Medulla oblongata (tissue), 1 donor: Measurements from ENCODE around the gene SCIN.
"Not testable (repeated sequence)": the region's sequence is repeated elsewhere in the genome, so short reads cannot be mapped to it uniquely, and the experiment has no call there.

Source experiments
- DNase-seq: peaks from one replicate; pipeline ENCODE4 v3.0.0-alpha.2; 2015; ENCODE audit errors: extremely low spot score

SCIN gene

DNA sequence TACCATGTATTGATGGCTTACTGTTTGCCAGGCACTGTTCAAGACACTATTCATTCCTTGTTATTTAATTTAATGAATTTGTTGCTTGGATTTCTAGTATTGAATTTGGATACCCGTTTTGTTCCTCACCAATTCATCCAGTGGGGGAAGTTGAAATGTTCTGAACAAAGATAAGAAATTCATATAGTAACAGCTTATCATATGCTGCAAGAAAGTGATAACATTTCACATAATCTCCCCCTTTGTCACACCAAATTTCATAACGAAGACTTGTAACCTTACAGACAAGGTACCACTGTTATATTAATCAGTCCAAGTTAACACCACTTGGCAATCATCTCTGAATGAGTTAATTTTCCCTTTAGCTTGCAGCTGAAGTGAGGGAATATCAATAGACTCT, 42.1 kb downstream of the SCIN start:
- DNase-seq, result no peak

DNA sequence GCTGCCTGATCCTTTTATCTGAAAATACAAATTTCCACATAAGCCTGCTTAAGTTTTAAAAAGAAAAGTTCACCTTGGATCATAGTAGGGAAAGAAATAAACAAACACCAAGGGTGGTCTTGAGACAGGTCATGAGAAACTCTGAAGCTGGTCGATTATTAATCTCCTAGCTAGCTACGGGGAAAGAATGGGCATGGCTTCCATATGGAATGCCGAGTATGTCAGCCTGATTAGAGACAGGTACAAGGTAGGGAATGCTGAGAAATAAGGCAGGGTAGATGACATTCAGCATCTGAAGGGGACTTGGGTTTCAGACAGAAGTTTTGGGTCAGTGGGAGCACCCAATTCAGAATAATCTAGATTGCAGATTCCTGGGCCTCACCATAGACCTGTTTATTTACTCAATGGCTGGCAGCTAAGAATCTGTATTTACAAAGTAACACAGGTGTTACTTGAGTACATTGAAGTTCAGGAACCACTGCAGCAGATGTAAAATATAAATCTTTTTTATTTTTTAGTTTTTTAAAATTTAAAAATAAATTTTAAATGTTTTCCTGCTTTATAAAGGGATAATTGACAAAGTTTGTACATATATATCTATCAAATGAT, 49.0 kb downstream of the SCIN start:
- no peak for DNase-seq

DNA sequence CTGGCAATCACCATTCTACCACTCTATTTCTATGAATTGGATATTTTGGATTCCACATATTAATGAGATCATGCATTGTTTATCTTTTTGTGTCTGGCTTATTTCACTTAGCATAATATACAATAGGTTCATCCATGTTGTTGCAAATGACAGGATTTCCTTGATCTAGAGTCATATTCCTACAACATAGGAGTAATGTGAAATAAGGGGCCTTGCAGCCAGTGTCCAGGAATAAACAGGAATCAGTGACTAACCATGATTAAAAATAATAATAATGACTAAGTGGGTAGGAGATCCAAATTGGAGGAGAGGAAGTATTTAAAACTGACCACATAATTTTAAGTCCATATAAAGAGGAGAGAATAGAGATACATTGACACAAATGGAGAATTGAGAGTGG, 49.9 kb downstream of the SCIN start:
- no peak for DNase-seq

DNA sequence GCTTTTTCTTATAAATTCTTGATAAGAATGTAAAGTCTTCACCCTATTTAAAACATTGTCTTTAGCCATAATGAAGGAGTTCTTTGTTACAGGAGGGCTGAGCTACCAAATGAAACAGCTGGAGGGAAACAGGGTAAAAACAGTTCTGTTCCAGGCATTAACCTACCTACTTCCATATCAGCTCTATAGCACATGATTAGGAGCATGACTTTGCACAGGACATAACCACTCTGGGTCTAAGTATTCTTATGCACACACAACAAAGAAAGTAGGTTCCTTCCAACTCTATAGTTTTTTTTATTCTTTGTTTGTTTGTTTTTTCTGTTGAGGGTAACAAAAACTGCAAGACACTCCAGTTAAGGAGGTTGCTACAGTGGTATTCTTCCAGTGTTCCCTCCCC, 52.7 kb downstream of the SCIN start:
- DNase-seq, result peak; percentile 22

DNA sequence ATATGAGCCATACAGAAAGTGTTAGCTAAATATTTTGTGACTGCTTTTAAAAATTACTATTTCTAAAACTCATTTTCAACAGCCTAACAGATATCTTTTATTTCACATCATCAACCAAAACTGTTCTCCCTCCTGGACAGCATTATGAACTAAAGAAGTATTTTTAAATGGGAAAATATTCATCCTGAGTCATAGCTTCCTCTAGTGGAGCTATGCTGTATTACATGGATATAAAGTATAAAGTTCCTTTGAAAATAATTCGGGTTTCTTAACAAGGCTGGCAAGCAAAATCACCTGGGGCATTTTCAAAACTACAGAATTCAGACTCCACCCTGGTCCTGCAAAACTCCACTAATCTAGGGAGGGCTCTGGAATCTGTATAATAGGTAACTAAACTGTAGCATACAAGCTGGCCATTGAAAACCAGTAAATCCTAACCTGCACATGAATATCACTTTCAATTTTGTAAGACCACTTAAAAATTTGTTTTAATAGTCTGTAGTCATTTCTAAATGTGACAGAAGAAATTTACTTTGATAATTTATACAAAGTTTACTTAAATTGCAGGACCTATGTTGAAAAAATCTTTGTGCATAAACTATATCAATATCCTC, 53.5 kb downstream of the SCIN start:
- peak; percentile 42 for DNase-seq

DNA sequence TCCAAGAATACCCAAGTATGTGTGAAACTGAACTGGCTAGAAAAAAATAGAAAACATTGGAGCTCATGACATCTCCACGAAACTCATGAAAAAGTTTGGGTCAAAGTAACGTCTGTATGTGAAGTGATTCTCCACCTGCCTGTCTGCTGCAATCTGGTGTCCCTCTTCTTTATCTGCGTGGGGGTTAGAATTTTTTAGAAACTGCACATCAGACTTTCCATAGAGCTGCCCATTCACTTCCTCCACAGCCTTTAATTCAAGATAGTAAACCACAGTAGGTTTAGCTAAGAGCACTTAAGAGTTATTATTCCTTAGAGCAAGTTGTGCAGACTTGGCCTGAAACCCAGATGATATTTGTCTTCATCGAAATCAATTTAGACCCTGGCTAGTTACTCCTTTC, 55.3 kb downstream of the SCIN start:
- DNase-seq, result no peak

DNA sequence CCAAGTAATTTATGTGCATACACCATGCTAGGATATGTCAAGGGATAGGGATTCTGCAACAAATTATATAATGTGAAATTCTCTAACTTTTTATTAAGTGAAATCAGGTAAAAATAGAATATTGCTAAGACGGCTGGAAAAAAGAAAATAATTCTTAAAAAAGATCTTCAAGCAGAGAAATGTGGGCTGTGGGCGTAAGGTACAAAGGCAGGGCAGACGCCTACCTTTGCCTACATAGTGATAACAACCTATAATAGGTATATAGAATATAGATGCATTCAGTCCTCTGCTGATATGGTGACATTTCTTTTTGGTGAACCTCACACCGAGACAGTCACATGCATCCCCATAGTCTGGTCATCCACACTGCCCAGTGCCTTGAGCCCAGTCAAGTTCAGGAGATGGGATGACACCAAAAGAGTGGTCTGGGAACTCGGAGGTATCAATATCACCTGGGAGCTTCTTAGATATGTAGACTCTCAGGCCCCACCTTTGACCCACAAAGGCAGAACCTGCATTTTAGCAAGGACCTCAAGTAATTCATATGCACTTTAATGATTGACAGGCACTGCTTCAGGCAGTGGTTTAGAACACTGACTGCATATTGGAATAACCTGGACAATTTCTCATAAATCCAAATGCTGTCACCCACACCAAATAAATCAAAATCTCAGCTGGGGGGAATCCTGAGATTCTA, 59.4 kb downstream of the SCIN start:
- no peak for DNase-seq

DNA sequence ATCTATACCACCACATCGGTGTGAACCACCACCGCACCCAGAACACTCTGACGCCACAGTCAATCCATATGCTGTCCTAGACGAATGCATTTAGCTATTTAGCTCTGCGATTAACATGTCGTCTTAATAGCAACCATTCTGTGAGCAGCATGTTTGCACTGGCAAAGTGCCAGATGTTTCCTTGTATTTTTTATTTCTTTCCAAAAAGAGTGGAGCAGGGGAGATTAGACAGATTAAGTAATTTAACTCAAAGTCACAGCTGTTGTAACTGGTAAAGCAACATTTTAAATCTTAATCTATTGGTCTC, 59.9 kb downstream of the SCIN start:
- no peak for DNase-seq

DNA sequence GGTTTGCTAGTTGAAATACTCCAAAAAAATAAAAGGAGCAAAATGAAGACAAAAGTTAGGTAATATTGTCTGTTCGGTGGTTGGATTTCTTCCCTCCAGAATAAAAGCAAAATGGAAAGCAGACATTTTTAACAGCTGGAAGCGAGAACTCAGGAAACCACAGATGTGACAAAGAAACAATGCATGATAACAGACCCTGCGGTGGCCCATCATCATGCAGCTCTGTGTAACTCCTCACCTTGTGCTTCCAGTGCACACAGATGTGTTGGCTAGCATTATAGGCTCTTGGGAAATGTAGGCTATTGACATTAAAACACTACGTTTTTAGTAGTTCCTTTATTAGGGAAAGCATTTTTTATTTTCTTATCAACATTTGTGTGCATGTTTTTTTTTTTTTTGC, 63.1 kb downstream of the SCIN start:
- DNase-seq, result no peak

DNA sequence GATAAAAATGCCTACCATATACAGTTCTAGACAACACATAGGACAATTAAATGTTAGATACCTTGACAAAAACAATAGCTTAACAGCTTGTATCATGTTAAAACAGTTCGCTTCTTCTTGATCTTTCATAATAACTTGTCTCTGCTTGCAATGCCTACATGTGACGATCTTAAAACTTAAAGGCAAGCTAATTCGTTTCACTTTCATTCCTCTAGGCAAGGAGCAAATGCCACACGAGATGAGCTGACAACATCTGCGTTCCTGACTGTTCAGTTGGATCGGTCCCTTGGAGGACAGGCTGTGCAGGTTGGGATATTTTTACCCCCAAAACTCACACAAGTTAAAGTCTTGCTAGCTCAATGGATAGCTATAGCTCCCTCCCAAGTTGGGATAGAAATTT, 65.3 kb downstream of the SCIN start:
- peak; percentile 39 for DNase-seq

DNA sequence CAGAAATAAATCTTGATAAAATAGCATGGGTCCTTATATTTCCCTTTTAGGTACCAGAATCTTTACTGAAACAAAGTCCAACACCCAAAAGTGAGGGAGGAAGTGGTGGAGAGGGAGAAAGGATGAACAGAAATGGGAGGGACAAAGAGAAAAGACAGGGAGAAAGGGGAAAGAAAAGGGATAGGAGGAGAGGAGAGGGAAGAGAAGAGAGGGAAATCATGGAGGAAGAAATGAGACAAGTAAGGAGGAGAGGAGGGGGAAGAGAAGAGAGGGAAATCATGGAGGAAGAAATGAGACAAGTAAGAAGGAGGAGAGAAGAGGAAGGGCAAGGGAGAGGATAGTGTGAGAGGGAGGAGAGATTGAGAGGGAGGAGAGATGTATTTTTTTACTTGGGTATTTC, 66.8 kb downstream of the SCIN start:
- no peak for DNase-seq

DNA sequence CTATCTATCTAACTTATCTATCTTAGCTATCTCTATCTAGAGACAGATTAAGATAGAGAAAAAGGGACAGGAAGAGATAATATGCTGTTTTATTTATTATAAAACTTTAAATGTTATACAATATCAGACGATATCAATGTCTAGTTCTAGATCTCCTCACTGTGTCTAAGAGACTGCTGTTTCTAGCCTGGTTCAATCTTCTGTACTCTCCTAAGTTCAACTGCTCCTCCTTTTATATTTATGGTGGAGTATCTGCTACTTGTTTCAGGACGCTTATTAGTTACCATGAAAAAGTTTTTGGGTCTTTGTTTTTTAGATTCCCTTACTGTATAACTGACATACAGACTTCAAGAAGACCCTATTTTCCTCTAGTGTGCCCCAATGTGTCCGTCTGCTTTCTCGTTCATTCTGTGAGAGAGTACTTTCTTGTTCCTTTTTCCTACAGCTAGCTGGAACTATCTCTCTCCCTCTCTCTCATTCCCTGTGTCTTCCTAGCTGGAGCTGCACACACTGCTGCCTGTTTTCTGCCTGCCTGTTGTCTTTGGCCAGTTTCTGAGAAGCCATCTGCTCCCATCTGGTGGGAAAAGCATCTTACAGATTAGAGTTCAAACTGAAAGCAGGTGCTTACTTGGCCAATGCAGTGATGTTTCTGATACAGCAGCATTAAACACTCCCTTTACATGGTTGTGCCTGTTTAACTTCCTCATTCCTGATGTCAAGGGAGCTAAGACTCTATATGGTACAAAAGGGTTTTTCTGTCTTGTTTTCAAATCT, 67.5 kb downstream of the SCIN start:
- peak; percentile 28 for DNase-seq

DNA sequence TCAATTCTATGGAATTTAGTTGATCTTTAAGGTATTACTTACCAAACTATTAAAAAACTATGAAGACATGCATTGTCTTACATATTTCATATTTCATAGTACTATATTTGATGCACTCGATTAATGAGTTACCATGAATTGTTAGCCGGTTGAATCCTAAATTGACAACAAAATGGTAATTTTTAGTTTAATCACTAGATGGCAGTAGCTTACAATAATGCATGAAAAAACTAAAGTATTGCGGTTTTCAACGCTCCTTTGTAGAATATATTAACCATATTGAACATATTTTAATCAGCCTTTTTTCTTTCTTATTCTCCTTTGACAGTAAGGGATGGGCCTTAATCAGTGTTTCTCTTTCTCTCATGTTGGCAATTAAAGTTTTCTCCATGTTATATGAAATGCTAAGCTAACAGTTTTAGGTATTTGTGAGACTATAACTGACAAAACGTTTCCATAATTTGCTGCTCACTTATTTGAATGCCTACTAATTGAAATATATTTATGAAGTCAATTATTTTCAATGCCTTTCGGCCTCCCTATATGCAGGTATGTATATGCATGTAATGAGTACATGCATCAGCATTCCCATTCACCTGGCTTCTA, 68.4 kb downstream of the SCIN start:
- DNase-seq, result peak; percentile 63

DNA sequence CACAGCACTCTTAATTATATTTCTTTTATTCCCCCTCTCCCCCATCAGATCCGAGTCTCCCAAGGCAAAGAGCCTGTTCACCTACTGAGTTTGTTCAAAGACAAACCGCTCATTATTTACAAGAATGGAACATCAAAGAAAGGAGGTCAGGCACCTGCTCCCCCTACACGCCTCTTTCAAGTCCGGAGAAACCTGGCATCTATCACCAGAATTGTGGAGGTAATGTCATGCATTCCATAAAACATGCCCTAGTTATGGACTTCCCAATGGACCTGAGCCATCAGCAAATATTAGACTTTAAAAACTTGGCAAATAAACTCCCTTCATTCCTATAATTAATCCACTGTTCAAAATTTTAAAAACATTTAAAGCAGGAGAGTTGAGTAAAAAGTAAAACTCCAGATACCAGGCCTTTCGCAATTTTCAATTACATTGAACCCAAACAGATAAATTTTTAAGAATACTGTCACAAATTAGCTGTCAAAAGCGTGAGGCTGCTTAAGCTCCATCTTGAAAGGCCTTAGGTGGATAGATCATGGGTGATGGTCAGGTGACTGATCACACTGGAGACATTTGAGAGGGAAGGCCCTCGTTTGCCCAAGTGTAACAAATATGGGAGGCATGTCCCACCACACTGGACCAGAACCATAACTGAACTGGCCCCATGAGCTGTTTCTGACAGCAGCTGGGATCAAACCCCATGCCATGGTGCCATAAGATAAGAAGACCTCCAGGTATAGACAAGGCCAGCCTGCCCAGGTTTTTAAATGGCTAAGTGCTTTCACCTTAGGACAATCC, 70.0 kb downstream of the SCIN start:
- DNase-seq, result no peak

DNA sequence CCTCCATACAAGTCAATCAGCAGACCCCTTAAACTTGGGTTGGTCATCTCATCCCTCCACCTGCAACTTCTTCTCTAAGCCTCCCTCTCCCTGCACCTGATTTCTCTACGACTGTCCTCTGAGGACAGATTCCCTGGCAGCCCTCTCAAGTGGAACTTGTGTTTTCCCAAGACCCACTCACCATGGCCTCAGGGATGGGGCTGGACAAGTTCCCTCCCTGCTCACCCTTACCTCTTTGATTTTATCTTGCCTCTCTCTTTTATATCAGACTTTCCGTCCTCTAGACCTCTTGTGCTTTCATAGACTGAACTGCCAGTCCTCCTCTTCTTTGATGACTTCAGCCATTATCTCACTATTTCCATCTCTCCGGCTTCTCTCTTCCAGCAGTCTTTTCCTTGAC, 70.7 kb downstream of the SCIN start:
- no peak for DNase-seq

DNA sequence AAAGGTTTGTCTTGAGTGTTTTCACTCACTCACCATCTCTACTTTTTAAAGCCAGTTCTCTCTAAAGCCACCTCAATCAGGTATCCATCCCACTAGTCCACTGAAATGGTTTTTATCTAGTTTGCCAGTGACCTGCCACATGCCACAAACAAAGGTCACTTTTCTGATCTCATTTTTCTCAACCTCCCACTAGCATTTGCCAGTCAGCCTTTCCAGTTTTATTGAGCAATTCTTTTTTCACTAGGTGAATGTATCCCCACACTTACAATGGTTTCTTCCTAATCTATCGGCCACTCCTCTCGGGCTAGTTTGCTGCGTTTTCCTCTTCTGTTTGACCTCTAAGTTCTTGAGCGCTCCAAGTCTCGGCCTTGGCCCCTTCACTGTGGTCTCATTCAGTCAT, 72.0 kb downstream of the SCIN start:
- no peak for DNase-seq

DNA sequence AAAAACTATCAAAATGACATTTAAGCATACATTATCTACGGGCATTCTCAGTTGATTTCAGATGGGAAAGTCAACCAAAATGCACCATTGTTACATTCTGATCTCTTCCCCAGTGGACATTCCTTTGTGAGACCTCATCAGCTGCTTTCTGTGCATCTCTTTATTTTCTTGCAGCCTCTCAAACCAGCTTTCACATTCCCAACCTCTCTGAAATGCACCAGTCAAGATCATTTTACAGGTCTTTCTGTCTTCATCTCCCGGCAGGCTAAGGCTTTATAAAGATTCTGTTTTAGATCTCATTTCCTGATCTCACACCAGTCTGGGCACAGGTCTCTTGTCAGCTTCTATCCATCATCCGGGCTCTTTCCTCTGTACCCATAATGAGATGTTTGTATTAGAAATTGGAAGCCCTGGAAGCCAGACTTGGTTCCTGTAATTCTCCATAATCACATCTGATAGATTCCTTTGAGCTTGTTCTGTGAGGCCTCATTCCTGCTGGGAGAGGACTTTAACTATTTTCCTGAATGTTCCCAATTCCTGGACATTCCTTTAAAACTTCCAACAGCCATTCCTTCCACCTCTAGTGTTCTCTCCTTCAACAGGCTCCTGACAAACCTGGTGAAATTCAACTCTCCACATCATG, 72.6 kb downstream of the SCIN start:
- DNase-seq, result no peak

DNA sequence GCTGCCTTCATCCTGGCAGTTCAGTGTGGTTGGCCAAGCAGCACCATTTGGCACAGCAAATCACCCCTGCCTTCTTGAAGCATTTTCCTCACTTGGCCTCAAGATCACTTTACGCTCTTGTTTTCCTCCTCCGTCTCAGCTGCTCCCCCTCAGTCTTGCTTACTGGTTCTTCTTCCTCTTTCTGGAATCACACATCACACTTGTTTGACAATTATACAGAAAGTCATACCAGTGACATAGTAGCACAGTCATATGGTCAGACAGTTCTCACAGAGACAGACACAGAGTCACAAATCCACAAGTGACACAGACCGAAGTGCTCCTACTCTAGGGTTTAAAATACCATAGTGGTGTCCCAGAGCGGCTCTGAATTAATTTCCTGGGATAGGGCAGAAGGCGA, 73.1 kb downstream of the SCIN start:
- DNase-seq, result peak; percentile 36

DNA sequence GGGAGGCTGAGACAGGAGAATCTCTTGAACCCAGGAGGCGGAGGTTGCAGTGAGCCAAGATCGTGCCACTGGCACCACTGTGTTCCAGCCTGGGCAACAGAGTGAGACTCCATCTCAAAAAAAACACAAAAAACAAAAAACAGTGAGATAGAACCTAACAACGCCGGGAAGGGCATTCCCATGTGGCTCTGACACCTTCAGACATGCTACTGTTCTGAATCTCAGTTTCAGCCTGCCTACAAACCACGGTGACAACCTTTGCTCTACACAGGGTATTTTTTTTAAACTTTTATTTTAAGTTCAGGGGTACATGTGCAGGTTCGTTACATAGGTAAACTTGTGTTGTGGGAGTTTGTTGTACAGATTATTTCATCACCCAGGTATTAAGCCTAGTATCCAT, 74.7 kb downstream of the SCIN start:
- not testable (repeated sequence) for DNase-seq

DNA sequence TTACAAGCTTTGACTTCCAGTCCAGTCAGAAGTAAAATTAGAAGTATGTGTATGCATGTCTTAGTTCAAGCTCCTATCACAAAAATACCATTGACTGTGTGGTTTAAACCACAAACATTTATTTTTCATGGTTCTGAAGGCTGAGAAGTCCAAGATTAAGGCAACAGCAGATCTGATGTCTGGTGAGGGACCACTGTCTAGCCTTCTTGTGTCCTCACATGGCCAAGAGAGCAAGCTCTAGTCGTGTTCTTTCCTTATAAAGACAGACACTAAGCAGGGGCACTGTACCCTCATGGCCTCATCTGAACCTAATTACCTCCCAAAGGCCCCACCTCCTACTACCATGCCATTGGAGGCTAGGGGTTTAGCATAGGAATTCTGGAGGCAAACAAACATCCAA, 75.6 kb downstream of the SCIN start:
- DNase-seq, result no peak
